Measurements from ENCODE around the gene KRTAP1-4.

DNA sequence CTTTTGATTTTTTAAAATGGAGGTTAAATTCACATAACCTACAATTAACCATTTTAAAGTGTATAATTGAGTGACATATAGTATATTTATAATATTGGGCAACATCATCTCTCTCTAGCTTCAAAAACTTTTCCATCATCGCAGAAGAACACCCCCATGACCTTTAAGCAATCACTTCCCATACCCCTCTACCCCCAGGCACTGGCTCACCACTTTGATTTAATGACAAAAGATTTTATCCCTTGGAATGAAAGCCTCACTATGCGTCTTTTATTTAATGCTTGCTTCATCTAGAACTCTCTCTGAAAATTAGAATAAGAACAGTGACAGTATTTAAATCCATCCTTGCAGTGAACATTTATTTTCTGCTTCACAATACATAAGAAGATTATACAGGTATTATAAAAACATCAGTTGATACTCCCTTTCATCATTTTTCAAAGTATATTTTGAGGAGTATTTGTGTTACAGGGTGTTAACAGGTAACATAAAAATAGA lies 7.9 kb upstream of the KRTAP1-4 start:
- TF ChIP-seq, protein P1, sequence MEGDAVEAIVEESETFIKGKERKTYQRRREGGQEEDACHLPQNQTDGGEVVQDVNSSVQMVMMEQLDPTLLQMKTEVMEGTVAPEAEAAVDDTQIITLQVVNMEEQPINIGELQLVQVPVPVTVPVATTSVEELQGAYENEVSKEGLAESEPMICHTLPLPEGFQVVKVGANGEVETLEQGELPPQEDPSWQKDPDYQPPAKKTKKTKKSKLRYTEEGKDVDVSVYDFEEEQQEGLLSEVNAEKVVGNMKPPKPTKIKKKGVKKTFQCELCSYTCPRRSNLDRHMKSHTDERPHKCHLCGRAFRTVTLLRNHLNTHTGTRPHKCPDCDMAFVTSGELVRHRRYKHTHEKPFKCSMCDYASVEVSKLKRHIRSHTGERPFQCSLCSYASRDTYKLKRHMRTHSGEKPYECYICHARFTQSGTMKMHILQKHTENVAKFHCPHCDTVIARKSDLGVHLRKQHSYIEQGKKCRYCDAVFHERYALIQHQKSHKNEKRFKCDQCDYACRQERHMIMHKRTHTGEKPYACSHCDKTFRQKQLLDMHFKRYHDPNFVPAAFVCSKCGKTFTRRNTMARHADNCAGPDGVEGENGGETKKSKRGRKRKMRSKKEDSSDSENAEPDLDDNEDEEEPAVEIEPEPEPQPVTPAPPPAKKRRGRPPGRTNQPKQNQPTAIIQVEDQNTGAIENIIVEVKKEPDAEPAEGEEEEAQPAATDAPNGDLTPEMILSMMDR (IDR thresholded peaks at IDR 0.05; ENCODE audit: low read depth, low read length, poor library complexity, severe bottlenecking) = no peak
- TF ChIP-seq EZH2phosphoT487 (IDR thresholded peaks at IDR 0.05; ENCODE audit: borderline replicate concordance, low read length) = no peak
